ENCODE data around the gene DOP1B.
"Not testable (repeated sequence)": the region's sequence is repeated elsewhere in the genome, so short reads cannot be mapped to it uniquely, and the experiment has no call there.

DOP1B gene

DNA sequence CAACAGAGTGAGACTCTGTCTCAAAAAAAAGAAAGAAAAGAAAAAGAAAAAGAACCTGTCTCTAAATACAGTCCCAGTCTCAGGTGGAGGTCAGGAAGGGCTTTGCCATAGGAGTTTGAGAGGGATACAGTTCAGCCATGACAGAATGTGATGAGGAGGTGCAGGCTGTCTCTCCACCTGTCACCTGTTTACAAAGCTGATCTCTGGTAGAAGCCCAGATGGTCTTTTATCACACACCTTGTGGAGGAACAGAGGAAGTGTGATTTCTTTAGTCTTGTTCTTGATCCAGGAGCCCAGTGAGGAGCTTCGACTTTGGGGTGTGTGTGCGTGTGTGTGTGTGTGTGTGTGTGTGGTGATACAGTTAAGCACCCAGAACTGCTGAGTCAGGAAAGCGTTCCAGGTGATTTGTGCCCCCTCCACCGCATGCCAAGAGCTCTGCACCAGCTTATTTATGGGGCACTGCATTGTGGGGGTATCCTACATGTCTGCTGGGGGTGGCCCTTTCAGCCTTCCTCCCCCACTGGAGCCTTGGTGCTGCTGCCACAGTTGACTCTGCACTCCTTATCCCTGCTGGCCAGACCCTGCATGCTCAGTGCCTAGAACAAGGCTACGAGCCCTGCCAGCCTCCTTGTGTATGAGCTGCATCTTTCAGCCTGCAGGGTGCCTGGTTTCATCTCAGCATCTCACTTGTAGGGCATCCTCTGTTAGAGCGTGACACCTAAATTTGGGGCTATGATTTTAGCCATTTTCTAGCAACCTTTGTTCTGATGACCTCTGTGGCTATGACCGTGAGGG lies 19.3 kb downstream of the DOP1B start:
- DNase-seq (ENCODE audit: low read depth) = no peak

DNA sequence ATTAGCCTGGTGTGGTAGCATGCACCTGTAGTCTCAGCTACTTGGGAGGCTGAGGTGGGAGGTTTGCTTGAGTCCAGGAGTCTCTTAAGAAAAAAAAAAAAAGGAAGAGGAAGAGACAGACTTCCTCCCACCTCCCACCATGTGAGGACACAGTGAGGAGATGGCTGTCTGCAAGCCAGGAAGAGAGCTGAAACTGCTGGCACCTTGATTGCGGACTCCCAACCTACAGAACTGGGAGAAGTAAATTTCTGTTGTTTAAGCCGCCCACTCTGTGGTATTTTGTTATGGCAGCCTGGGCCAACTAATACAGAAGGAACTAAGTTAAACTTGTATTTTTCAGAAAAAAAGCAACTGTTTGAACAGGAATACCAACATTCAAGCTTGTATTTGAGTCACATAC lies 21.7 kb downstream of the DOP1B start:
- DNase-seq (ENCODE audit: low read depth) = no peak

DNA sequence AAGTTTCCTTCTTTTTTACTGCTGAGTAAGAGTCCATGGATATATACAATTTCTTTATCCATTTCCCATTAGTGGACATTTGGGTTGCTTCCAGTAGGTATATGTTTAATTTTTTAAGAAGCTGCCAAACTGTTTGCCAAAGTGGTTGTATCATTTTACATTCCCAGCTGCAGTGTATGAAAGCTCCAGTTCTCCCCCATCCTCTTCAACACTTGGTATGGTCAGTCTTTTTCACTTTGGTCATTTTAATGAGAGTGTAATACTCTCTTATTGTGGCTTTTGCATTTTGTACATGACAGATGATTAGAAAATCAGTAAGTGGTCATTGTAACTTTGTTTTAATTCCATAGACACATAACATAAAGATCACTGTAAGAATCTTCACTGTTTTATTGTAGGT lies 22.5 kb downstream of the DOP1B start:
- DNase-seq (ENCODE audit: low read depth) = no peak

DNA sequence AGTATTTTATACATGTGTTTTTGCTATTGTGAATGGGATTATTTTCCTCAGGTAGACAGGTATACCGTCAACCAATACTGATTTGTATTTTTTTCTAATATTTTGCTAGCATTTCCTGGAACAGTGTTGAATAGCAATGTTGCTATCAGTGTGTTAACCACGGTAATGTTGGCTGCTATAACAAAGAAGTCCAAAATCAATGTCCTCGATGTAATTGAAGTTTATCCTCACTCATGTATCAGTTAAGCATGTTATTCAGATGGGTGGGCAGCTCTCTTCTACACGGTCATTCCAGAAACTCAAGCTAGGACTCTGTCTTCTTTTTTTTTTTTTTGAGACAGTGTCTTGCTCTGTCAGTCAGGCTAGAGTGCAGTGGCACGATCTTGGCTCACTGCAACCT lies 24.3 kb downstream of the DOP1B start:
- no peak for DNase-seq (ENCODE audit: low read depth)

DNA sequence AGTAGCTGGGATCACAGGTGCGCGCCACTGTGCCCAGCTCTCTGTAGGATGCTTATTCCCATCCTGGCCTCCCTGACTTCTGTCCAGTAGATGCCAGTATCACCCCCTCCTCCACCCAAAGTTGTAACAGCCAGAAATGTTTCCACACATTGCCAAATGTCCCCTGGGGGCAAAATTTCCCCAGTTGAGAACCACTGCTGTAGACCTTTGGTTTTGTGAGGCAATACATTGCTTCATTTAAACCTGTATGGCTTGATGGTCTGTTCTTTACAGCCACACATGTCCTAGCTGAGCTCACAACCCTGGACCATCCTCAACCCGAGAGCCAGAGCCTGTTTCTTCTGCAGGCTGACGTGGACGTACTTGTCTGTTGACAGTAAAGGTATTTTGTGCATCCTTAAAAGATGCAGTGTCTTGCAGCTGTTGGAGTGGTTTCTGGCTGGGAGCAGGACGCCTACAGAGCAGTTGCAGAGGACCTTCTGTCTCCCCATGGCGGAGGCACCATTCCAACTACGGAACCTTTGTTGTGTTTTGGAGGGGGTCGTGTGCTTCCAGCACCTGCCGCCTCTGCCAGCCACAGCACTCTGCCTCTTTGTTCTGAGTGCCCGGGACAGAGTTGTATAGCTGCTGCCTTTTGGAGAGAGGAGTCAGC lies 26.6 kb downstream of the DOP1B start:
- DNase-seq (ENCODE audit: low read depth) = no peak

DNA sequence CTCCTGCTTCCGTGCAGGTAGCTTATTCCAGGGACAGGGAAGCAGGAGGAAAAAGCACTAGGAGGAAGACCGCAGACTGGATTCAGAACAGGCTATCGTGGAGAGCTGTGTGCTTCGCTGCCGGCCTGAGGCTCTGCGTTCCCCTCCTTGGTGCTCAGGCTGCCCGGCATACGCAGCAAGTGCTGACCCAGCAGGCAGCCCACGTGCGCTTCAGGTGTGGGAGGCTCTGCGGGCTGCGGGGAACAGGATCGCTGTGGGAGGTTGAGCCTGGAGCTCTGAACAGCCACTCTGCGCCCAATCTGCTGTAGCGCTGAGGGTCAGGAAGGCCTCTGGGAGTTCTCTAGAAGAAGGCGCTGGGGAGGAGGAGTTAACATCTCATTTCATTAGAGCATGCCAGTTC lies 27.9 kb downstream of the DOP1B start:
- no peak for DNase-seq (ENCODE audit: low read depth)

DNA sequence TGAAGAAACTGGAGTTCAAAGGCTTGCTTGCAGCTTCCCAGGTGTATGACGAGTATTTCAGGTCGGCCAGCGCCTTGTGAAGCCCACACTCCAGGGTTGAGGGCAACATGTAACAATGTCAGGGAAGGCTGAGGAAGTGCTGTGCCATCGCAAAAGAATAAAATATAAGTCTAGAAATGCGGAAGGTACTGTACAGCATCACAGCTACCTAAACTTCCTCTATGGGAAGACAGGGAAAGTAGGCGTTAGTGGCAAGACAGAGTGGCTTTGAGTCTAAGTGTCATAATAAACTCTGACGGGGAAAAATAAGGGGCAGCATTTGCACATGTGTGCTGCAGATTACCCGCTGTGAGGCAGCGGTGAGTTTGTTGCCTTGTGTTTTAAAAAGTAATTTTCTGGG lies 28.9 kb downstream of the DOP1B start:
- no peak for DNase-seq (ENCODE audit: low read depth)

DNA sequence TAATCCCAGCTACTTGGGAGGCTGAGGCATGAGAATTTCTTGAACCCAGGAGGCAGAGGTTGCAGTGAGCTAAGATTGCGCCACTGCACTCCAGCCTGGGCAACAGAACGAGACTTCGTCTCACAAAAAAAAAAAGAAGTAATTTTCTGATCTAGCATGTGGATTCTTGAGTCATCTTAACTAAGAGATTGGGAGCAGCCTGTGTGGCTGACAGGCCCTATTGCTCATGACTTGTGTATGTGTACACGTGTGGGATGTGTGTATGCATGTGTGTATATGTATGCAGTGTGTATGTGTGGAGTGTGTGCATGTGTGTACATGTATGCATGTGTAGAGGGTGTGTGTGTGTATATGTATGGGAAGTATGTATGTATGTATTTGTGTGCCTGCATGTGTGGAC lies 29.5 kb downstream of the DOP1B start:
- no peak for DNase-seq (ENCODE audit: low read depth)

DNA sequence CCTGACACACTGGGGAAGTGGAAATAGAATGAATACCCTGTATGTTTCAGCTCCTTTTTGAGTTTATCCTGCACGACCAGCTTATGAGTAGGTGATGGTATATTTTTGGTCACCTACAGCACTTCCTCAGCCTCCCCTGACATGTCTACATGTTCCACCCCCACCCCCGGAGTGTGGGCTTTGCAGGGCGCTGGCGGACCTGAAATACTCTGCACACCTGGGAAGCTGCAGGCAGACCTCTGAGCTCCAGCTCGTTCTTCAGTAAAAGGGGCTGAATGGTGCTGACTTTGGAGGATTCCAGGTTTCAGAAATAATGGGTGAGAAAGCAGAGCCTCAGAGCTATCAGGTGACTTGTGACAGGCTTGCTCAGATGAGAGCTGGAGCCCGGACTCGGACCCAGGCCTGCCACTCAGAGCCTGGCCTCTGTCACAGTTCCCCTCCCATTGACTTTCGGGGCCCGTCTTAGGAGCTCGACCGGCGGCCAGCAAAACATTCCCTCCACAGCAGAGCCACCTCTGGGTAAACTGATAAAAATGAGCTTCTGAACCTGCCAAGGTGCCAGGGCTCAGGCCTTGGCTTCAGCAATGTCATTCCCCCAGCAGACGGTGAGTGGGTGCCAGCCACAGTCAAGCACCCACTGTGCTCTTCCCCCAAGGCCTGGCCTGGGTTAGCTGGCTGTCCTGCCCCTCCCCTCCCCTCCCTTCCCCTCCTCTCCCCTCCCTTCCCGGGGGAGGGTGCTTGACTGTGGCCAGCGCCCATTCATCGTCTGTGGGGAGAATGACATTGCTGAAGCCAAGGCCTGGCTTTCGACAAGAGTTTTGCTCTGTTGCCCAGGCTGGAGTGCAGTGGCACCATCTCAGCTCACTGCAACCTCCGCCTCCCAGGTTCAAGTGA lies 30.1 kb downstream of the DOP1B start:
- DNase-seq (ENCODE audit: low read depth) = no peak

DNA sequence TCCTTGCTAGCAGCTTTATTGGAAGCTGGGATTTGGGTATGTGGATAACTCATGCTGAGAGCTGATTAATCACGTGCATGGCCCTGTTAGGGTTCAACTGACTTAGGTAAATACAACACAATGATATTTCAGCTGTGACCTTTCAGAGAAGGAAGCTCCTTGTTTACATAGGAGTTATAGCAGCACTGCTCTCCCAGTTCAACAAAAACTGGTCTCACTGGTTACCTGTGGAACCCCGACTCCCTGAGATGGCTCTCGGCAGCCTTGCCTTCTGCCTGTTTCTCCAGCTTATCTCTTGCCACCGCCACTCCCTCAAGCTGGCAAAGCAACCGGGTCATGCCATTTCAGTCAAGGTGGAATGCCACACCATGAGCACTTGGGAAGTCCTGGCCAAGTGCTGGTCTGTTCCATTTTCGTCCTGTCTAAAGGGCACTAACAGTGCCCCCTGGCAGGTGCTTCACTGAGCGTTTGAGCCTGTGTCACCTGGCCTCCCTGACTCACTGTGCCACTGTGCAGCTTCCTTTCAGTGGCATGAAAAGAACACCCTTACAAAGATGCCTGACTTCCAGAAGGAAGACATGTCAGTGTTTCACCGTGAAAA lies 31.6 kb downstream of the DOP1B start:
- DNase-seq (ENCODE audit: low read depth) = no peak

DNA sequence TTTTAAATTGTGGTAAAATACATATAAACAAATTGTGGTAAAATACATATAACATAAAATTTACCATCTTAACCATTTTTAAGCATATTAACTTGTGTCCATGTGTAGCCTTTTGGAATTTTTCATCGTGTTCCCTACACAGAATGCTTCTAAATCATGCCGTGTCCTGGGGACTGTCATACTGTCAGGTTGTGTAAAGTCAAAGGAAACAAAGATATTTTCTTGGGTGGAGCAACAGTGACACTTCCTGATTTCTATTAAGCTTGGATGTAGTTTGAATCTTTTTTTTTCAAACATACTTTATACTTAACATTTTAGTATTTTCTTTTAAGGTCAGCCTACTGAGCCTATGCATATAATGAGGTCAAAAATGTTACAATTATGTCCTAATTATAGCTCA lies 32.3 kb downstream of the DOP1B start:
- DNase-seq (ENCODE audit: low read depth) = no peak

DNA sequence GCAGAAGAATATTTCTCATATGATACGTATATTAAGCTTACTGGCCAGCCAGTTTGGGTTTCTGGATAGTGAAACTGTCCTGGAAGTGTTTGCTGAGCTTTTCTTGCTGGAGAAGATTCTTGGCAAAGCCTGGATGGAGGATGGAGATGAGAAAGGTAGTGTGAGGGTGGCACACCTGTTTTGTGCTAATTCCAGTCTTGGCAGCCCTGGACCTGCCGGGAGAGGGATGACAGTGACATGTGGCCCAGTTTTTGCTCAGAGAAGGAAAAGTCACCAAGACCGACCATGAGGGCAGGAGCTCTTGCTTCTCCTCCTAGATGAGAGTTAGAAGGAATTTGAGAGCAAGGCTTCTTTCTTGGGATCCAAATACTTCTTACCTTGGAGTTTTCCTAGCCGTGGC lies 34.1 kb downstream of the DOP1B start:
- DNase-seq (ENCODE audit: low read depth) = no peak

DNA sequence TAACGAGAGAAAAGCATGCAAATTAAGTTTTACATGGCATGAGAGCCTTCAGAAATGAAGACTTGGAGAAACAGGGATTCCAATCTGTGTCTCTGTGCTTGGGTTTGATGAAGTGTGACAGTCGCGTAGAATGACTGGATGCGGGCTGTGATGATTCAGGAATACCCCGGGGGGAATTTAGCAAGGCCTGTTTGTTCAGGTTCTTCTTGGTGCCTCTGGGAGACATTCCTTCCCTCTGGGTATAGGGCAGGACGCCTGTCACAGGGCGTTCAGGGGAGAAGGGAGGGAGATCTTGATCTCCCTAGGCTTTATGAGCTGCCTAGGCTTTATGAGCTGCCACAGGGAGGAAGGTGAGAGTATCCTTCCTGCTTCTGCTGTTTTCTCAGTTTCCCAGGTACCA lies 36.6 kb downstream of the DOP1B start:
- no peak for DNase-seq (ENCODE audit: low read depth)

DNA sequence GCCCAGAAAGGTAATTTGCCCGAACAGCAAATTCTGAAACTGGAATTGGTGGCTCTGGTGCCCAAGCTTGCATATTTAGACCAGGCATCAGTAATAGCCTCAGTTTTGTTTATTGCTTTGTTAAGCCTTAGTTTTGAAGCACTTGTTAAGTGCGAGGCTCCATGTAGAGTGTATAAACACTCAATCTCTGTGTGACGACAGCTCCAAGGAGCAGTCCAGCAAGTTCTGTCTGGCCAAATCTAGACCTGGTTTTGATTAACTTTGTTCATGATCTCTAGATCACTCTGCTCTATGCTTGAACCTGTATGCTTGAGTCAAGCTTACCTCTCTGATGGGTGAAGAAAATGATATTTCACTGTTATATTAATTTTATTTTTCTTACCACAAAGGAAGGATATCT lies 37.4 kb downstream of the DOP1B start:
- no peak for DNase-seq (ENCODE audit: low read depth)

DNA sequence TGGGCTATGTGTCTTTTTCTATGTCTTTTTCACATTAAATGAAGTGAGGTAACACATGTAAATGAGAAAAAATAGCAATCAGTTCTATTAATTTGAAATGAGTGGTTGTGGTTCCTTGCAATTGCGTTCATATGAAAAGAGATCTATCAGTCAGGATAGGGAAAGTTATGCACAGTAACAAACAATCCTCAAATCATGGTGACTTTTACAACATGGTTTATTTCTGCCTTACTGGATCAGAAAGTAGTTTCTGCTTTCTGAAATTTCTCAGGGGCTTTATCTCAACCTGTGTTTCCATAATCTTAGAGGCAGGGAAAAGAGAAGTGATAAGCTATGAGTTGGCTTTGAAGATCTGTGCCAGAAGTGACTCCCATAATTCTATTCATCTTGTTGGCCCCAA lies 39.0 kb downstream of the DOP1B start:
- no peak for DNase-seq (ENCODE audit: low read depth)

DNA sequence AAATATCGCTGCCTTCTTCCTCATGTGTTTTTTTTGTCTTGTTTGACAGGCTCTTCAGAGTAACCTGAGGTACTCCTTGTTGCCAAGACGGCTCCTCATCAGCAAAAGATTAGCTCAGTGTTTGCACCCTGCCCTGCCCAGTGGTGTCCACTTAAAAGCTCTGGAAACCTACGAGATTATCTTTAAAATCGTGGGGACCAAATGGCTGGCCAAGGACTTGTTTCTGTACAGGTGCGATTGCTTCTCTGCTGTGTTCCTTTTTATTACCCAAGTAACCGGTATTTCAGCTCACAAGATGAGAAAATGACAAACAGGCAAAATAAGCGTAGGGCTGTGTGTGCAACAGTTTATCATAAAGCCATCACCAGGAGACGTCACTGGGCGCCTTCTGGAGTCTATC lies 42.4 kb downstream of the DOP1B start:
- no peak for DNase-seq (ENCODE audit: low read depth)

DNA sequence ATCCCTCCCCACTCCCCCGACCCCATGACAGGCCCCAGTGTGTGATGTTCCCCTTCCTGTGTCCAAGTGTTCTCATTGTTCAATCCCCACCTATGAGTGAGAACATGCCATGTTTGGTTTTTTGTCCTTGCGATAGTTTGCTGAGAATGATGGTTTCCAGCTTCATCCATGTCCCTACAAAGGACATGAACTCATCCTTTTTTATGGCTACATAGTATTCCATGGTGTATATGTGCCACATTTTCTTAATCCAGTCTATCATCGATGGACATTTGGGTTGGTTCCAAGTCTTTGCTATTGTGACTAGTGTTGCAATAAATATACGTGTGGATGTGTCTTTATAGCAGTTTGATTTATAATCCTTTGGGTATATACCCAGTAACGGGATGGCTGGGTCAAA lies 43.0 kb downstream of the DOP1B start:
- not testable (repeated sequence) for DNase-seq (ENCODE audit: low read depth)

DNA sequence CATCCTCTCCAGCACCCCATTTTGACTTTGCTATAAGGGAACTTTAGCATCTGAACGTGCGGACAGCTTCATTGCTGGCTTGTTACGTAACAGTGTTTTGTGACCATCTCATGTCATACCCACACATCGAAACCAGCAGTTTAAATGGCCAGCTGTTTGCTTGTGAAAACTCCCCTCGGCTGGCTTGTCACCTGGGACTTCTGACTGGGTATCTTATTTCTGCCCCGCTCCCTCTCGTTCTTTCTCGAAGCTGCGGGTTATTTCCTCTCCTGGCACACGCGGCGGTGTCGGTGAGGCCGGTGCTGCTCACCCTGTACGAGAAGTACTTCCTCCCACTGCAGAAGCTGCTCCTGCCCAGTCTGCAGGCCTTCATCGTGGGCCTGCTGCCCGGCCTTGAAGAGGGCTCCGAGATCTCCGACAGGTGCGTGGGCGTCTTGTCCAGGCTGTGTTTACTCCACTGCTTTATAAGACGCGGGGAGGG lies 43.5 kb downstream of the DOP1B start:
- no peak for DNase-seq (ENCODE audit: low read depth)

DNA sequence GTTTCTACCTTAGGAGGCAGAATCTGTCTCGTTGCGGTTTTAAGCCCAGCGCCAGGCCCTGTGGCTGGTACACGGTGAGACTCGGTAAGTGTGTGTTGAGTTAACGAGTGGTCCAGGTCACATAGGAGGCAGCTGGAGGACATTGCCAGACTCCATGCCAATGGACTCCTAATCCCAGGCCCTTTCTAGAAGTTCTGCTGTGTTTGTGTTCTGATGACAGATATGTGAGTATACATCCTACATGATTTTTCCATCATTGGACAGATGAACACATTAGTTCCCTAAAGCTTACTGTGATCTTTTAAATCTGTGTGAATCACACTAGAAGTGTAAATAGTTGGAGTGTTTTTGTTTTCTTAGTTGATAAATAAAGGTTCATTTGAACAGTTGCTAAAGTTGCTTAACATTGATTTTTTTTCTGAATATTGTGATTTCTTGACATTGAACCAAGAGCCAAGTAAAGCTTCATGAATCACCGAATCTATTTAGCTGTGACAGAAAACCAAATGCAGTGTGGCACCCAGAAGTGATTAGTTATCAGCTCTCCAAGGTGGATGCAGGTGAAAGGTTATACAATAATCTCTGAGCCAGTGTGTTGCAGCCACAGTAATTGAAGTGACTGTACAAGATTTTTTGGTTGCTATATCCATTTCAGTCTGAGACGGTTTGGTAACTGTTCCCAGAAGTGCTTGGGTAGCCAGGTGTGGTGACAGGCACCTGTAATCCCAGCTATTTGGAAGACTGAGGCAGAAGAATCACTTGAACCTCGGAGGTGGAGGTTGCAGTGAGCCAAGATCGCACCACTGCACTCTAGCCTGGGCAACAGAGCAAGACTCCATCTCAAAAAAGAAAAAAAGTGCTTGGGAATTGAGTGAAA lies 46.3 kb downstream of the DOP1B start:
- DNase-seq (ENCODE audit: low read depth) = no peak

DNA sequence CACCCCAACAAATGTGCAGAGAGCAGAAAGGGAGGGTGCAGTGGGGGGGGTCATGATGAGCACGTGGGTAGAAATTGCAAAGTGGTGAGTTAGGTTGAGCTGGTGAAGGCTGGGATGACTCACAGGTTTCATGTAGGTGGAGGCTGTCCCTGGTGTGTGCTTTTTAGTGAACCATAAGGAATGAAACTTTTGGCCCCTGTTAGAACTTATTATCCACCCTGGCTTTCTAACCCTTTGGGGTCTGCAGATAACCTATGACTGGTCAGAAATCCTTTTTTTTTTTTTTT lies 46.9 kb downstream of the DOP1B start:
- no peak for DNase-seq (ENCODE audit: low read depth)

DNA sequence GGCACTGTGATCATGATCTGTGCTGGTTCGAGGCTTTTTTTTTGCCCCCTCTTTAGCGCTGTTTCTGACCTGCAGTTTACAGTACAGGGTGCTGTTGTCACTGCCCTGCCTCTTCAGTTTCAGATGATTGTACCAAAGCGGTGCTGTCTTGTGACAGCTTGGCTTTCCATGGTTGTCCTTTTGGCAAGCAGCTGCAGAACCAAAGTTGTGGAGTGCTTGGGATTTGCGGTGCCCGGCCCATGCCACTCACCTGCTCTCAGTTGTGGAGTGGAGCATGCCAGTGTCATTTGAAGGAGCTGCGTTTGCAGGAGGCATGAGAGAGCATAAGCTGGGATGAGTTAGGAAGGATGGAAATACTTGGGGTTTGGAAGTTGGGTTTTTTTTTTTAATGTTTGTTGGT lies 48.4 kb downstream of the DOP1B start:
- DNase-seq (ENCODE audit: low read depth) = no peak

DNA sequence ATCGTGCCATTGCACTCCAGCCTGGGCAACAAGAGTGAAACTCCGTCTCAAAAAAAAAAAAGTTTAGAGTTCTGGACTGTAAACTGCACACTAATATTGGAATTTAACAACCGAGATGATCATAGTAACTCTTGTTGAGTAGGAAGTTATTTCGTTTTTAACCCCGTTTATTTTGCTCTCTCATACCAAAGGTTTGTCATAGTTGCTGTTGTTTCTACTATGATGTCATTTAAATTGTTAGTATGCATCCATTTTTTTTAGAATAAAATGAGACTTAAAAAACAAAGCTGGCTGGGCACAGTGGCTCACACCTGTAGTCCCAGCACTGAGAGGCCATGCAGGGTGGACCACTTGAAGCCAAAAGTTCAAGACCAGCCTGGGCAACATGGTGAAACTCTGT lies 49.3 kb downstream of the DOP1B start:
- no peak for DNase-seq (ENCODE audit: low read depth)
